Type B pancreatic cell (in vitro differentiated cells): Measurements from ENCODE around the gene DSCAM. TPM values are rescaled to one million over a fixed set of nuclear protein-coding genes. Genes with fewer than 3 reads are reported as not detected.

Source experiments
- DNase-seq: peaks from one replicate; pipeline ENCODE4 v3.0.0; 2021; ENCODE audit warnings: mixed read lengths; ENCODE audit not compliant: unreplicated experiment; ENCODE audit errors: extremely low spot score
- H3K27ac Mint-ChIP-seq: 2 replicates; pipeline ENCODE4 v1.8.0; 2021; ENCODE audit warnings: mild to moderate bottlenecking, mixed read lengths
- H3K27me3 Mint-ChIP-seq: 2 replicates; pipeline ENCODE4 v1.8.0; 2021; ENCODE audit warnings: mixed read lengths
- H3K36me3 Mint-ChIP-seq: 2 replicates; pipeline ENCODE4 v1.8.0; 2021; ENCODE audit warnings: mixed read lengths
- H3K4me1 Mint-ChIP-seq: one replicate; pipeline ENCODE4 v1.8.0; 2021; ENCODE audit warnings: mixed read lengths; ENCODE audit not compliant: unreplicated experiment
- H3K4me3 Mint-ChIP-seq: 2 replicates; pipeline ENCODE4 v1.8.0; 2021; ENCODE audit warnings: mild to moderate bottlenecking, mixed read lengths
- H3K9me3 Mint-ChIP-seq: 2 replicates; pipeline ENCODE4 v1.8.0; 2021; ENCODE audit warnings: mixed read lengths
- total RNA-seq: library from RNA; stranded (reverse); gene quantifications from 2 replicates; pipeline ENCODE4 v1.2.1, GENCODE V29; 2021; ENCODE audit warnings: low replicate concordance
- TF ChIP-seq, protein P1 (sequence below): fragments of 200-600 bp; sonication (generic); conservative IDR thresholded peaks from 2 replicates; pipeline ENCODE4 v1.5.0; 2021; ENCODE audit warnings: antibody characterized with exemption, mild to moderate bottlenecking

Gene DSCAM
- total RNA-seq, 1 donor from 2014 or later, result 1.4 TPM

DNA sequence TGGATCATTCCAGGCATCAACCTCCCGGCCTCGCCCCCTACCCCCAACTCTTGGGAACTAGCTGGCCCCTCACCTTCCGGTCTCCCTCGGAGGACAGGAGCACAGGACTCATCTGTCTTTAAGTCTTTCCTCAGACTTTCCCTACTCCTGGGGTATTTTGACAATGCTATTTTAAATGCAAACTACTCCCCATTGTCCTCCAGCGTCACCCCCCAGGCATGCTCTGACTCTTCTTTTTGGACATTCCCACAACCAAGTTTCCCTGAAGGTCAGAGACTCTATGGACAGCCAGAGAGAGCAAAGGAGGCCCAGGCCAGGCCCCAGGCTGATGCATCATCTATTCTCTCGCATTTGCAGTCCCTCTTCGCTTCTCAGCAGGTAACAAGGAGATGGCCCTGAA lies 555.4 kb downstream of the DSCAM start:
- H3K27ac Mint-ChIP-seq, result no peak overlapping the region
- DNase-seq, result no peak
- H3K36me3 Mint-ChIP-seq, result no peaks in the 10 kb centered on the region
- no peaks in the 10 kb centered on the region for H3K4me1 Mint-ChIP-seq
- no peak overlapping the region for H3K4me3 Mint-ChIP-seq
- TF ChIP-seq, protein P1, sequence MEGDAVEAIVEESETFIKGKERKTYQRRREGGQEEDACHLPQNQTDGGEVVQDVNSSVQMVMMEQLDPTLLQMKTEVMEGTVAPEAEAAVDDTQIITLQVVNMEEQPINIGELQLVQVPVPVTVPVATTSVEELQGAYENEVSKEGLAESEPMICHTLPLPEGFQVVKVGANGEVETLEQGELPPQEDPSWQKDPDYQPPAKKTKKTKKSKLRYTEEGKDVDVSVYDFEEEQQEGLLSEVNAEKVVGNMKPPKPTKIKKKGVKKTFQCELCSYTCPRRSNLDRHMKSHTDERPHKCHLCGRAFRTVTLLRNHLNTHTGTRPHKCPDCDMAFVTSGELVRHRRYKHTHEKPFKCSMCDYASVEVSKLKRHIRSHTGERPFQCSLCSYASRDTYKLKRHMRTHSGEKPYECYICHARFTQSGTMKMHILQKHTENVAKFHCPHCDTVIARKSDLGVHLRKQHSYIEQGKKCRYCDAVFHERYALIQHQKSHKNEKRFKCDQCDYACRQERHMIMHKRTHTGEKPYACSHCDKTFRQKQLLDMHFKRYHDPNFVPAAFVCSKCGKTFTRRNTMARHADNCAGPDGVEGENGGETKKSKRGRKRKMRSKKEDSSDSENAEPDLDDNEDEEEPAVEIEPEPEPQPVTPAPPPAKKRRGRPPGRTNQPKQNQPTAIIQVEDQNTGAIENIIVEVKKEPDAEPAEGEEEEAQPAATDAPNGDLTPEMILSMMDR, result no peak
- no peaks in the 10 kb centered on the region for H3K9me3 Mint-ChIP-seq
- H3K27me3 Mint-ChIP-seq, result peaks cover 3% of the 10 kb centered on the region

DNA sequence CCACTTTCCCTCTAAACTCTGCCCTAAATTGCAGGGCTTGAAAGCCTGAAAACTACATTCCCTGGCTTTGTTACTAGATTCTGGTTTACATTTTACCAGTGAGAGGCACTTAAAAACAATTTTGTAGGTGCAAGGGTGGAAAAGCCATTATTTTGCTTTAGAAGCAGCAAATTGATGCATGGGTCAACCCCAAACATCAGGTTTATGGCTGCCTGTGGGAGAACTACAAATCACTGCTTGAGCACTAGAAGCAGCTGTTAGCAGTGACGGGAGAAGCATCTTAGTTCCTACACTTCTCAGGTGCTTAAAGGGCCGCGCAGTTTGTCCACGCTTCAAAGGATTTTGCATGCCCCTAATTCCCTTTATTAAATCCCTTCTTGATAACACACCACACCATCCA lies 562.5 kb downstream of the DSCAM start:
- peaks cover 7% of the 10 kb centered on the region for H3K27me3 Mint-ChIP-seq
- no peak for DNase-seq
- no peaks in the 10 kb centered on the region for H3K36me3 Mint-ChIP-seq
- TF ChIP-seq, protein P1, result no peak
- H3K27ac Mint-ChIP-seq, result no peak overlapping the region
- no peak overlapping the region for H3K4me3 Mint-ChIP-seq
- H3K4me1 Mint-ChIP-seq, result no peaks in the 10 kb centered on the region
- H3K9me3 Mint-ChIP-seq, result no peaks in the 10 kb centered on the region

DNA sequence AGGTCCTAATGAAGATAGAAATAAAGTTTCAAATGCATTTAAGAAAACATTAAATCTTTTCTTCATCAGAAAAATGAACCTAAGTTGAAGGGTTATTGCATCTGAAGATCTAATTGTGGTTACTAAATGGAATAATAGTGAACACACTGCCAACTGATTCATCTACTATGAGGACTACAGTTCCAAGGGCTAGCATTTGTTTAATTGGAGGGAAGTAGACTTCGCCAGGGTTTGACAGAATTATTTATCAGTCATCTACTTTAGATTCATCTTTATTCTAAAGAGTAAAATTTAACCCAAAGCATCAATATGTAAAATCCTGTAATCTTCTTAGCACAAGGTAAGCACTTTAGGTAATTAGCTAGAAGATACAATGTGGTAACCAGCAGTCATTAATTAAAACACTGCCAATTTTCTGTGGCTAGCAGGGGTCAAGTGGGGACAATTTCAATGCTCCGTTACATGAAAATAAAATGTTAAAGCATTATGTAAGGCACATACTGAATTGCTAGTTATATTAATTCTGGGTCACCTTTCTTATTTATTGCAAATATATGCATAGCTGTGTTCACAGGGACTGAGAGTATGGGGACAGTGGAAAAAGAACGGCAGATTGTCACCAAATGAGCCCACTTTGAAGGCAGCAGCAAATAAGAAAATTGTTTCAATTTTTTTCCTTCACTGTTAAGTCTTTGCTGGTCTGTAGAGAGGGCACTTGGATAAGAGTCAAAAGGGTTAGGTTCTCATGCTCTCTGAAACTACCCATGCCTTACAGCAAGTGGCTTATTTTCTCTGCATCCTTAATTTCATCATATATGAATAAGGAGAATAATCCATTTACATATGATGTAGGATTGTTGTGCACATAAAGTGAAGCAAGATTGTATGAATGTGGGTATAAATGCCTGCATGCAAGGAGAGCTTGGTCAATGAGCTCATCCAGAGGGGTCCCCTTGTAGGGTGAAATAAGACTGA lies 563.8 kb downstream of the DSCAM start:
- no peak overlapping the region for H3K4me3 Mint-ChIP-seq
- H3K36me3 Mint-ChIP-seq, result no peaks in the 10 kb centered on the region
- TF ChIP-seq, protein P1, result no peak

DNA sequence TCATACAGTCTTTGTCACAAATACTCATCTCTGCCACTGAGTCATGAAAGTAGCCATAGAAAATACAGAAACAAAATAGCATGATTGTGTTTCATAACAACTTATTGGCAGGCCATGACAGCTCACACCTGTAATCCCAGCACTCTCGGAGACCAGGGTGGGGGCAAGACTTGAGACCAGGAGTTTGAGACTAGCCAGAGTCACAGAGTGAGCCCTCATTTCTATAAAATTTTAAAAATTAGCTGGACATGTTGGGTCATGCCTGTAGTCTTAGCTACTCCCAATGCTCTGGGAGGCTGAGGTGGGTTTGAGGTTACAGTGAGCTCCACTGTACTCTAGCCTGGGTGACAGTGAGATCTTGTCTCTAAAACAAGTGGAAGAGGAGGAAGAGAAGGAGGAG lies 568.6 kb downstream of the DSCAM start:
- no peak for DNase-seq
- Mint-ChIP-seq H3K27me3 (no peaks in the 10 kb centered on the region), H3K4me1 (no peaks in the 10 kb centered on the region), H3K36me3 (no peaks in the 10 kb centered on the region), H3K9me3 (no peaks in the 10 kb centered on the region), H3K27ac (no peak overlapping the region), H3K4me3 (no peak overlapping the region)
- TF ChIP-seq, protein P1, result no peak

More for the DNA sequence above, 563.8 kb downstream of the DSCAM start:
- H3K9me3 Mint-ChIP-seq, result no peaks in the 10 kb centered on the region
- no peaks in the 10 kb centered on the region for H3K4me1 Mint-ChIP-seq
- peaks cover 4% of the 10 kb centered on the region for H3K27me3 Mint-ChIP-seq
- no peak overlapping the region for H3K27ac Mint-ChIP-seq
- no peak for DNase-seq

DNA sequence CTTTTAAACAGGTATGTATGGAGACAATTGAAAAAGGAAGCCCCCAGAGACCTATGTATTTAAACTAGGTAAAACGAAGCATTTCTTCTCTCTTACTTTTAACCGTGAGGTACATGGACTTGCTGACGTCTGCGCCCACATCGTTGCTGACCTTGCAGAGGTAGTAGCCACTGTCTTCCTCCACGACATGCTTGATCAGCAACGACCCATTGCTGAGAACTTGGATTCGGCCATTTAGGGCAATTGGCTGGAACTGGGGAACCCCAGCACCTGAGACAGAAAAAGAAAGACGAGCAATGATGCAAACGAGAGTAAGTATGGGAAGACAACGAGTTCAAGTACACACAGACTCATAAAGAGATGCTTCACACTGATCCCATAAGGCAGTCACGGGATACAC lies 571.0 kb downstream of the DSCAM start:
- Mint-ChIP-seq H3K4me1 (no peaks in the 10 kb centered on the region), H3K9me3 (no peaks in the 10 kb centered on the region), H3K4me3 (no peak overlapping the region), H3K27ac (no peak overlapping the region), H3K36me3 (no peaks in the 10 kb centered on the region), H3K27me3 (no peaks in the 10 kb centered on the region)
- TF ChIP-seq, protein P1, result no peak
- no peak for DNase-seq
